Spleen (tissue), 11 donors: ENCODE data around the gene INHBB. TPM values are rescaled to one million over a fixed set of nuclear protein-coding genes. Genes with fewer than 3 reads are reported as not detected.

Experiments used
- DNase-seq: peaks from one replicate; pipeline ENCODE4 v3.0.0-alpha.2; 2020
- H3K27ac ChIP-seq, 8 donors: fragments of 200-600 bp; sonication (generic) in 7 of 8; 1 replicate in 4 of 8; 2 replicates in 4 of 8; pipeline versions ENCODE4 v1.5.0 to v1.8.0; 2016 to 2021; ENCODE audit warnings: inconsistent platforms in 4 of 8, mild to moderate bottlenecking in 4 of 8, moderate library complexity in 1 of 8
- H3K27me3 ChIP-seq, 7 donors: fragments of 200-600 bp; sonication (generic) in 6 of 7; replicated peaks in 1 of 7; 1 replicate in 4 of 7; 2 replicates in 3 of 7; pipeline versions ENCODE4 v1.5.0 to v1.8.0; 2016 to 2021; ENCODE audit warnings: inconsistent platforms in 3 of 7, mild to moderate bottlenecking in 1 of 7
- H3K36me3 ChIP-seq, 6 donors: fragments of 200-600 bp; sonication (generic) in 5 of 6; 1 replicate in 4 of 6; 2 replicates in 2 of 6; pipeline versions ENCODE4 v1.5.0 to v1.8.0; 2016 to 2021; ENCODE audit warnings: inconsistent platforms in 2 of 6
- H3K4me1 ChIP-seq, 6 donors: fragments of 200-600 bp; sonication (generic) in 5 of 6; 1 replicate in 3 of 6; 2 replicates in 3 of 6; pipeline versions ENCODE4 v1.5.0 to v1.8.0; 2016 to 2021; ENCODE audit warnings: inconsistent platforms in 3 of 6
- H3K4me3 ChIP-seq, 8 donors: fragments of 200-600 bp; sonication (generic) in 7 of 8; 1 replicate in 4 of 8; 2 replicates in 4 of 8; pipeline versions ENCODE4 v1.5.0 to v1.8.0; 2016 to 2021; ENCODE audit warnings: inconsistent platforms in 4 of 8, mild to moderate bottlenecking in 4 of 8, moderate library complexity in 2 of 8
- H3K9me3 ChIP-seq, 8 donors: fragments of 200-600 bp; sonication (generic) in 7 of 8; 1 replicate in 4 of 8; 2 replicates in 4 of 8; pipeline versions ENCODE4 v1.5.0 to v1.8.0; 2016 to 2021; ENCODE audit warnings: inconsistent platforms in 4 of 8
- CTCF ChIP-seq, 11 experiments: fragments of 200-600 bp in 7 of 11; fragments of 450-650 bp in 4 of 11; sonication (generic) in 4 of 11; IDR thresholded peaks in 8 of 11; conservative IDR thresholded peaks in 3 of 11; 1 replicate in 7 of 11; 2 replicates in 4 of 11; pipeline versions ENCODE4 v1.4.0 to v1.8.0; 2016 to 2021; ENCODE audit warnings: antibody characterized with exemption in 11 of 11, inconsistent platforms in 4 of 11, mild to moderate bottlenecking in 1 of 11
- POLR2A ChIP-seq, 3 donors: fragments of 450-650 bp; IDR thresholded peaks; one replicate each; pipeline ENCODE4 v1.5.1; 2017; ENCODE audit warnings: antibody characterized with exemption in 3 of 3, mild to moderate bottlenecking in 1 of 3
- POLR2AphosphoS5 ChIP-seq, 3 donors: sonication (generic); formaldehyde crosslinking; IDR thresholded peaks; one replicate each; pipeline ENCODE4 v1.5.1; 2017; ENCODE audit warnings: antibody characterized with exemption in 3 of 3
- WGBS, 5 donors: extraction: QIAGEN DNeasy Blood & Tissue Kit in 3 of 5; methylation state at CpG; one replicate each; pipeline versions ENCODE4 v1.1.5 to v1.1.7; 2013 to 2018; 5-methylcytosine and 5-hydroxymethylcytosine counted together
- intact Hi-C: fragments of 100-400 bp; cut with DNase I; formaldehyde crosslinking; loops from one replicate; pipeline ENCODE4 v1.15.0; 2023; ENCODE audit warnings: low total_unique reads
- polyA plus RNA-seq, 3 donors: library from polyadenylated mRNA; stranded (reverse); fragments of 200-250 nt; gene quantifications; one replicate each; pipeline ENCODE4 v1.2.1, GENCODE V29; 2013
- total RNA-seq, 7 donors: library from RNA; depleted of rRNA in 3 of 7; stranded (reverse); fragments of >200 nt in 3 of 7; fragmentation: NEBNext Ultra II Directional in 4 of 7; extraction: Animal tissue kit (Norgen Biotek cat#: 25700) in 4 of 7; gene quantifications; one replicate each; pipeline versions ENCODE4 v1.1.0 to v1.2.1, GENCODE V29; 2016 to 2021
- donor health status: healthy with polysubstance abuse.
- donor health status: DM: no; HTN: no; CAD: no; lungs with moderate emphysema.
- donor health status: DM: no; HTN: no; CAD: no.
- donor health status: Bipolar disorder and iron deficiency.
- donor health status: healthy.
- donor health status: DM: no; HTN: no; CAD: no.
- donor health status: DM: yes; HTN: yes; CAD: no.

INHBB gene
- total and polyA plus RNA-seq, 10 donors = 0.26 to 1.5 (median 0.67) TPM

- H3K36me3 ChIP-seq = peaks cover 0 to 7% (median 0%) of the 10 kb centered on the region in 6 donors
- H3K9me3 ChIP-seq = no peaks in the 10 kb centered on the region
- intact Hi-C loops = loop anchor here (5.0 kb wide), 1 partner anchor 208 kb away; no protein-coding TSS in a partner anchor
- H3K4me1 ChIP-seq = peaks cover 14 to 31% (median 27%) of the 10 kb centered on the region in 6 donors
- no peak for TF ChIP-seq CTCF (IDR thresholded peaks at IDR 0.05 in 8 of 11, conservative IDR thresholded peaks at IDR 0.05 in 3 of 11)
- TF ChIP-seq POLR2A (IDR thresholded peaks at IDR 0.05) = no peak
- no peak for DNase-seq
- WGBS, 5 donors = 75 to 85% (median 80%) methylated on average over 23 to 31 of the region's 31 CpGs
- no peak overlapping the region for H3K27ac ChIP-seq
- peaks cover 0 to 86% (median 51%) of the 10 kb centered on the region in 7 donors for H3K27me3 ChIP-seq
- no peak overlapping the region for H3K4me3 ChIP-seq
Measured at GRCh38 chr2:120349440-120349921, 3.5 kb downstream of the INHBB start.

- Histone ChIP-seq H3K27ac (no peak overlapping the region), H3K36me3 (peaks cover 0 to 7% (median 0%) of the 10 kb centered on the region in 6 donors), H3K4me3 (no peak overlapping the region), H3K27me3 (peaks cover 0 to 80% (median 45%) of the 10 kb centered on the region in 7 donors), H3K9me3 (no peaks in the 10 kb centered on the region), H3K4me1 (peaks cover 12 to 25% (median 21%) of the 10 kb centered on the region in 6 donors)
- TF ChIP-seq POLR2A (IDR thresholded peaks at IDR 0.05) (no peak), CTCF (IDR thresholded peaks at IDR 0.05 in 8 of 11, conservative IDR thresholded peaks at IDR 0.05 in 3 of 11) (no peak), POLR2AphosphoS5 (IDR thresholded peaks at IDR 0.05) (no peak)
- DNase-seq = no peak
- intact Hi-C loops = no loop called here
- 51 to 66% (median 51%) methylated on average over 17 of the region's 17 CpGs for WGBS, 5 donors
Measured at GRCh38 chr2:120350080-120350479, 4.1 kb downstream of the INHBB start.

- Histone ChIP-seq H3K9me3 (no peaks in the 10 kb centered on the region), H3K4me3 (no peak overlapping the region), H3K36me3 (peaks cover 0 to 7% (median 0%) of the 10 kb centered on the region in 6 donors), H3K27me3 (peaks cover 0 to 76% (median 38%) of the 10 kb centered on the region in 7 donors), H3K4me1 (peaks cover 12 to 22% (median 18%) of the 10 kb centered on the region in 6 donors), H3K27ac (no peak overlapping the region)
- no peak for TF ChIP-seq CTCF (IDR thresholded peaks at IDR 0.05 in 8 of 11, conservative IDR thresholded peaks at IDR 0.05 in 3 of 11)
- TF ChIP-seq POLR2AphosphoS5 (IDR thresholded peaks at IDR 0.05) = no peak
- 82 to 92% (median 86%) methylated on average over 23 of the region's 23 CpGs for WGBS, 5 donors
- DNase-seq = no peak
- intact Hi-C loops = no loop called here
Measured at GRCh38 chr2:120350801-120351320, 4.9 kb downstream of the INHBB start.

GRCh38 chr2:120352696-120353590 is 7.0 kb downstream of the INHBB start:
- Histone ChIP-seq H3K27me3 (peaks cover 0 to 77% (median 19%) of the 10 kb centered on the region in 7 donors), H3K4me1 (peaks cover 0 to 3% (median 0%) of the 10 kb centered on the region in 6 donors), H3K27ac (no peak overlapping the region), H3K9me3 (no peaks in the 10 kb centered on the region), H3K36me3 (peaks cover 0 to 7% (median 0%) of the 10 kb centered on the region in 6 donors), H3K4me3 (no peak overlapping the region)
- no peak for DNase-seq
- 76 to 83% (median 82%) methylated on average over 11 to 15 of the region's 15 CpGs for WGBS, 5 donors
- TF ChIP-seq POLR2A (IDR thresholded peaks at IDR 0.05) (no peak), CTCF (IDR thresholded peaks at IDR 0.05 in 8 of 11, conservative IDR thresholded peaks at IDR 0.05 in 3 of 11) (no peak), POLR2AphosphoS5 (IDR thresholded peaks at IDR 0.05) (no peak)
- intact Hi-C loops = no loop called here
